WTC11 (cell line): ENCODE measurements around the gene RALY. TPM values are rescaled to one million over a fixed set of nuclear protein-coding genes. Genes with fewer than 3 reads are reported as not detected.

Source experiments
- ATAC-seq: fragments of 200-7000 bp; cut with Tn5 transposase; 2 replicates; pipeline ENCODE4 v1.10.0; 2021; ENCODE audit warnings: mild to moderate bottlenecking, moderate library complexity
- CTCF ChIA-PET: fragments of 300-600 bp; sonication (Branson Sonifier 250); formaldehyde crosslinking; loops from one replicate; lab custom pipeline; 2021; ENCODE audit warnings: antibody characterized with exemption; lab: Charles Lee
- POLR2A ChIA-PET: fragments of 350-600 bp; sonication (Branson Sonifier 250); formaldehyde crosslinking; loops from one replicate; lab custom pipeline; 2021; ENCODE audit warnings: antibody characterized with exemption; lab: Charles Lee
- DNase-seq: peaks from one replicate; pipeline ENCODE4 v3.0.0; 2021; ENCODE audit warnings: low spot score
- H3K27ac Mint-ChIP-seq: 2 replicates; pipeline ENCODE4 v1.8.0; 2021; ENCODE audit warnings: mixed read lengths
- H3K27me3 Mint-ChIP-seq: 2 replicates; pipeline ENCODE4 v1.8.0; 2021; ENCODE audit warnings: low read depth, mild to moderate bottlenecking, moderate library complexity, mixed read lengths
- H3K36me3 Mint-ChIP-seq: 2 replicates; pipeline ENCODE4 v1.8.0; 2021; ENCODE audit warnings: mixed read lengths
- H3K4me1 Mint-ChIP-seq: 2 replicates; pipeline ENCODE4 v1.8.0; 2022; ENCODE audit warnings: mixed read lengths
- H3K4me3 Mint-ChIP-seq: 2 replicates; pipeline ENCODE4 v1.8.0; 2021; ENCODE audit warnings: mild to moderate bottlenecking, moderate library complexity, mixed read lengths
- H3K9me3 Mint-ChIP-seq: 2 replicates; pipeline ENCODE4 v1.8.0; 2021; ENCODE audit warnings: mixed read lengths
- ATF1 ChIP-seq: sonication (generic); formaldehyde crosslinking; IDR thresholded peaks from 2 replicates; pipeline ENCODE4 v1.8.1; 2023; ENCODE audit warnings: mild to moderate bottlenecking, moderate library complexity, missing genetic modification reagents
- EMX1 ChIP-seq: fragments of 250-450 bp; sonication (Bioruptor Pico); IDR thresholded peaks from 2 replicates; pipeline ENCODE4 v1.8.0; 2021; ENCODE audit warnings: mild to moderate bottlenecking
- FOXP1 ChIP-seq: sonication (generic); formaldehyde crosslinking; IDR thresholded peaks from 2 replicates; pipeline ENCODE4 v1.8.0; 2022; ENCODE audit warnings: missing genetic modification reagents, mild to moderate bottlenecking, moderate library complexity, borderline replicate concordance
- MXD4 ChIP-seq: fragments of 250-450 bp; sonication (Bioruptor Pico); IDR thresholded peaks from 2 replicates; pipeline ENCODE4 v1.8.0; 2021; ENCODE audit warnings: mild to moderate bottlenecking, moderate library complexity, borderline replicate concordance
- NFATC4 ChIP-seq: fragments of 250-450 bp; sonication (Bioruptor Pico); IDR thresholded peaks from 2 replicates; pipeline ENCODE4 v1.9.0; 2021; ENCODE audit warnings: mild to moderate bottlenecking
- NFE2L1 ChIP-seq: sonication (generic); formaldehyde crosslinking; IDR thresholded peaks from 2 replicates; pipeline ENCODE4 v1.8.1; 2023; ENCODE audit warnings: missing genetic modification reagents
- SMAD4 ChIP-seq: sonication (generic); formaldehyde crosslinking; IDR thresholded peaks from 2 replicates; pipeline ENCODE4 v1.8.0; 2022; ENCODE audit warnings: mild to moderate bottlenecking, missing genetic modification reagents
- TEAD4 ChIP-seq: sonication (generic); formaldehyde crosslinking; IDR thresholded peaks from 2 replicates; pipeline ENCODE4 v1.8.0; 2022; ENCODE audit warnings: mild to moderate bottlenecking, missing genetic modification reagents
- ZBTB43 ChIP-seq: sonication (generic); formaldehyde crosslinking; IDR thresholded peaks from 2 replicates; pipeline ENCODE4 v1.8.1; 2023; ENCODE audit warnings: mild to moderate bottlenecking, missing genetic modification reagents
- ZNF121 ChIP-seq: sonication (generic); formaldehyde crosslinking; IDR thresholded peaks from 2 replicates; pipeline ENCODE4 v1.8.0; 2023; ENCODE audit warnings: missing genetic modification reagents
- ZNF416 ChIP-seq: fragments of 250-450 bp; sonication (Bioruptor Pico); IDR thresholded peaks from 2 replicates; pipeline ENCODE4 v1.9.0; 2021; ENCODE audit warnings: mild to moderate bottlenecking, inconsistent platforms
- total RNA-seq: library from RNA; stranded (reverse); gene quantifications from 3 replicates; pipeline ENCODE4 v1.2.3, GENCODE V29; 2021
- TF ChIP-seq, protein P1 (sequence below): sonication (generic); formaldehyde crosslinking; IDR thresholded peaks from 2 replicates; pipeline ENCODE4 v1.8.1; 2022; ENCODE audit warnings: mild to moderate bottlenecking, missing genetic modification reagents, moderate library complexity, borderline replicate concordance
- TF ChIP-seq, protein P2 (sequence below): fragments of 250-450 bp; sonication (Bioruptor Pico); IDR thresholded peaks from 2 replicates; pipeline ENCODE4 v1.9.0; 2021; ENCODE audit warnings: moderate library complexity, mild to moderate bottlenecking, inconsistent platforms, borderline replicate concordance
- TF ChIP-seq, protein P3 (sequence below): fragments of 250-450 bp; sonication (Bioruptor Pico); IDR thresholded peaks from 2 replicates; pipeline ENCODE4 v2.1.2; 2022; ENCODE audit warnings: mild to moderate bottlenecking, moderate library complexity
- TF ChIP-seq, protein P4 (sequence below): fragments of 250-450 bp; sonication (Bioruptor Pico); IDR thresholded peaks from 2 replicates; pipeline ENCODE4 v1.9.0; 2021; ENCODE audit warnings: mild to moderate bottlenecking, borderline replicate concordance
- TF ChIP-seq, protein P5 (sequence below): fragments of 200-600 bp; IDR thresholded peaks from 2 replicates; pipeline ENCODE4 v1.8.0; 2022; ENCODE audit warnings: antibody characterized with exemption
- TF ChIP-seq, protein P6 (sequence below): sonication (generic); formaldehyde crosslinking; IDR thresholded peaks from 2 replicates; pipeline ENCODE4 v1.8.0; 2022; ENCODE audit warnings: mild to moderate bottlenecking, missing genetic modification reagents

Gene RALY
- total RNA-seq, 1 experiment from 2014 or later, result 164 TPM

GRCh38 chr20:33993576-33994221 is at the start of gene RALY (continued):
- TF ChIP-seq, protein P1, sequence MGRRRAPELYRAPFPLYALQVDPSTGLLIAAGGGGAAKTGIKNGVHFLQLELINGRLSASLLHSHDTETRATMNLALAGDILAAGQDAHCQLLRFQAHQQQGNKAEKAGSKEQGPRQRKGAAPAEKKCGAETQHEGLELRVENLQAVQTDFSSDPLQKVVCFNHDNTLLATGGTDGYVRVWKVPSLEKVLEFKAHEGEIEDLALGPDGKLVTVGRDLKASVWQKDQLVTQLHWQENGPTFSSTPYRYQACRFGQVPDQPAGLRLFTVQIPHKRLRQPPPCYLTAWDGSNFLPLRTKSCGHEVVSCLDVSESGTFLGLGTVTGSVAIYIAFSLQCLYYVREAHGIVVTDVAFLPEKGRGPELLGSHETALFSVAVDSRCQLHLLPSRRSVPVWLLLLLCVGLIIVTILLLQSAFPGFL (CRISPR knock-in tag), result peak; percentile 59; the same call in 1 of the 2 replicates
- TF ChIP-seq ZBTB43 (peak; percentile 62; the same call in 1 of the 2 replicates), EMX1 (CRISPR knock-in tag) (no peak)

GRCh38 chr20:33944914-33945313 is 48.8 kb upstream of the RALY start:
- POLR2A ChIA-PET, result no interaction called here
- TF ChIP-seq MXD4 (CRISPR knock-in tag) (no peak), ATF1 (CRISPR knock-in tag) (no peak), TEAD4 (CRISPR knock-in tag) (no peak), FOXP1 (CRISPR knock-in tag) (no peak), SMAD4 (CRISPR knock-in tag) (no peak), ZNF416 (CRISPR knock-in tag) (no peak), NFE2L1 (CRISPR knock-in tag) (no peak), ZNF121 (CRISPR knock-in tag) (no peak), NFATC4 (CRISPR knock-in tag) (no peak)
- TF ChIP-seq, protein P2, sequence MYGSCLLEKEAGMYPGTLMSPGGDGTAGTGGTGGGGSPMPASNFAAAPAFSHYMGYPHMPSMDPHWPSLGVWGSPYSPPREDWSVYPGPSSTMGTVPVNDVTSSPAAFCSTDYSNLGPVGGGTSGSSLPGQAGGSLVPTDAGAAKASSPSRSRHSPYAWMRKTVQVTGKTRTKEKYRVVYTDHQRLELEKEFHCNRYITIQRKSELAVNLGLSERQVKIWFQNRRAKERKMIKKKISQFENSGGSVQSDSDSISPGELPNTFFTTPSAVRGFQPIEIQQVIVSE (CRISPR knock-in tag), result no peak
- TF ChIP-seq, protein P3, sequence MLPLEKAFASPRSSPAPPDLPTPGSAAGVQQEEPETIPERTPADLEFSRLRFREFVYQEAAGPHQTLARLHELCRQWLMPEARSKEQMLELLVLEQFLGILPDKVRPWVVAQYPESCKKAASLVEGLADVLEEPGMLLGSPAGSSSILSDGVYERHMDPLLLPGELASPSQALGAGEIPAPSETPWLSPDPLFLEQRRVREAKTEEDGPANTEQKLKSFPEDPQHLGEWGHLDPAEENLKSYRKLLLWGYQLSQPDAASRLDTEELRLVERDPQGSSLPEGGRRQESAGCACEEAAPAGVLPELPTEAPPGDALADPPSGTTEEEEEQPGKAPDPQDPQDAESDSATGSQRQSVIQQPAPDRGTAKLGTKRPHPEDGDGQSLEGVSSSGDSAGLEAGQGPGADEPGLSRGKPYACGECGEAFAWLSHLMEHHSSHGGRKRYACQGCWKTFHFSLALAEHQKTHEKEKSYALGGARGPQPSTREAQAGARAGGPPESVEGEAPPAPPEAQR, result no peak
- TF ChIP-seq, protein P4, sequence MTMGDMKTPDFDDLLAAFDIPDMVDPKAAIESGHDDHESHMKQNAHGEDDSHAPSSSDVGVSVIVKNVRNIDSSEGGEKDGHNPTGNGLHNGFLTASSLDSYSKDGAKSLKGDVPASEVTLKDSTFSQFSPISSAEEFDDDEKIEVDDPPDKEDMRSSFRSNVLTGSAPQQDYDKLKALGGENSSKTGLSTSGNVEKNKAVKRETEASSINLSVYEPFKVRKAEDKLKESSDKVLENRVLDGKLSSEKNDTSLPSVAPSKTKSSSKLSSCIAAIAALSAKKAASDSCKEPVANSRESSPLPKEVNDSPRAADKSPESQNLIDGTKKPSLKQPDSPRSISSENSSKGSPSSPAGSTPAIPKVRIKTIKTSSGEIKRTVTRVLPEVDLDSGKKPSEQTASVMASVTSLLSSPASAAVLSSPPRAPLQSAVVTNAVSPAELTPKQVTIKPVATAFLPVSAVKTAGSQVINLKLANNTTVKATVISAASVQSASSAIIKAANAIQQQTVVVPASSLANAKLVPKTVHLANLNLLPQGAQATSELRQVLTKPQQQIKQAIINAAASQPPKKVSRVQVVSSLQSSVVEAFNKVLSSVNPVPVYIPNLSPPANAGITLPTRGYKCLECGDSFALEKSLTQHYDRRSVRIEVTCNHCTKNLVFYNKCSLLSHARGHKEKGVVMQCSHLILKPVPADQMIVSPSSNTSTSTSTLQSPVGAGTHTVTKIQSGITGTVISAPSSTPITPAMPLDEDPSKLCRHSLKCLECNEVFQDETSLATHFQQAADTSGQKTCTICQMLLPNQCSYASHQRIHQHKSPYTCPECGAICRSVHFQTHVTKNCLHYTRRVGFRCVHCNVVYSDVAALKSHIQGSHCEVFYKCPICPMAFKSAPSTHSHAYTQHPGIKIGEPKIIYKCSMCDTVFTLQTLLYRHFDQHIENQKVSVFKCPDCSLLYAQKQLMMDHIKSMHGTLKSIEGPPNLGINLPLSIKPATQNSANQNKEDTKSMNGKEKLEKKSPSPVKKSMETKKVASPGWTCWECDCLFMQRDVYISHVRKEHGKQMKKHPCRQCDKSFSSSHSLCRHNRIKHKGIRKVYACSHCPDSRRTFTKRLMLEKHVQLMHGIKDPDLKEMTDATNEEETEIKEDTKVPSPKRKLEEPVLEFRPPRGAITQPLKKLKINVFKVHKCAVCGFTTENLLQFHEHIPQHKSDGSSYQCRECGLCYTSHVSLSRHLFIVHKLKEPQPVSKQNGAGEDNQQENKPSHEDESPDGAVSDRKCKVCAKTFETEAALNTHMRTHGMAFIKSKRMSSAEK, result no peak
- TF ChIP-seq, protein P5, sequence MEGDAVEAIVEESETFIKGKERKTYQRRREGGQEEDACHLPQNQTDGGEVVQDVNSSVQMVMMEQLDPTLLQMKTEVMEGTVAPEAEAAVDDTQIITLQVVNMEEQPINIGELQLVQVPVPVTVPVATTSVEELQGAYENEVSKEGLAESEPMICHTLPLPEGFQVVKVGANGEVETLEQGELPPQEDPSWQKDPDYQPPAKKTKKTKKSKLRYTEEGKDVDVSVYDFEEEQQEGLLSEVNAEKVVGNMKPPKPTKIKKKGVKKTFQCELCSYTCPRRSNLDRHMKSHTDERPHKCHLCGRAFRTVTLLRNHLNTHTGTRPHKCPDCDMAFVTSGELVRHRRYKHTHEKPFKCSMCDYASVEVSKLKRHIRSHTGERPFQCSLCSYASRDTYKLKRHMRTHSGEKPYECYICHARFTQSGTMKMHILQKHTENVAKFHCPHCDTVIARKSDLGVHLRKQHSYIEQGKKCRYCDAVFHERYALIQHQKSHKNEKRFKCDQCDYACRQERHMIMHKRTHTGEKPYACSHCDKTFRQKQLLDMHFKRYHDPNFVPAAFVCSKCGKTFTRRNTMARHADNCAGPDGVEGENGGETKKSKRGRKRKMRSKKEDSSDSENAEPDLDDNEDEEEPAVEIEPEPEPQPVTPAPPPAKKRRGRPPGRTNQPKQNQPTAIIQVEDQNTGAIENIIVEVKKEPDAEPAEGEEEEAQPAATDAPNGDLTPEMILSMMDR, result no peak
- TF ChIP-seq, protein P6, sequence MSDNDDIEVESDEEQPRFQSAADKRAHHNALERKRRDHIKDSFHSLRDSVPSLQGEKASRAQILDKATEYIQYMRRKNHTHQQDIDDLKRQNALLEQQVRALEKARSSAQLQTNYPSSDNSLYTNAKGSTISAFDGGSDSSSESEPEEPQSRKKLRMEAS (CRISPR knock-in tag), result no peak
- H3K4me3 Mint-ChIP-seq, result no peak overlapping the region
- no peak overlapping the region for H3K27ac Mint-ChIP-seq
- H3K9me3 Mint-ChIP-seq, result peaks cover 15% of the 10 kb centered on the region
- ATAC-seq, result peak; percentile 35; the same call in 1 of the 2 replicates
- CTCF ChIA-PET, result interaction anchor here (1.1 kb wide), 1 partner anchor 82 kb away, joined by 4 read pairs; no protein-coding TSS in a partner anchor
- no peak for DNase-seq
- no peaks in the 10 kb centered on the region for H3K4me1 Mint-ChIP-seq
- H3K27me3 Mint-ChIP-seq, result no peaks in the 10 kb centered on the region
- peaks cover 2% of the 10 kb centered on the region for H3K36me3 Mint-ChIP-seq
